ENCODE measurements around the gene CALD1.

Gene CALD1

DNA sequence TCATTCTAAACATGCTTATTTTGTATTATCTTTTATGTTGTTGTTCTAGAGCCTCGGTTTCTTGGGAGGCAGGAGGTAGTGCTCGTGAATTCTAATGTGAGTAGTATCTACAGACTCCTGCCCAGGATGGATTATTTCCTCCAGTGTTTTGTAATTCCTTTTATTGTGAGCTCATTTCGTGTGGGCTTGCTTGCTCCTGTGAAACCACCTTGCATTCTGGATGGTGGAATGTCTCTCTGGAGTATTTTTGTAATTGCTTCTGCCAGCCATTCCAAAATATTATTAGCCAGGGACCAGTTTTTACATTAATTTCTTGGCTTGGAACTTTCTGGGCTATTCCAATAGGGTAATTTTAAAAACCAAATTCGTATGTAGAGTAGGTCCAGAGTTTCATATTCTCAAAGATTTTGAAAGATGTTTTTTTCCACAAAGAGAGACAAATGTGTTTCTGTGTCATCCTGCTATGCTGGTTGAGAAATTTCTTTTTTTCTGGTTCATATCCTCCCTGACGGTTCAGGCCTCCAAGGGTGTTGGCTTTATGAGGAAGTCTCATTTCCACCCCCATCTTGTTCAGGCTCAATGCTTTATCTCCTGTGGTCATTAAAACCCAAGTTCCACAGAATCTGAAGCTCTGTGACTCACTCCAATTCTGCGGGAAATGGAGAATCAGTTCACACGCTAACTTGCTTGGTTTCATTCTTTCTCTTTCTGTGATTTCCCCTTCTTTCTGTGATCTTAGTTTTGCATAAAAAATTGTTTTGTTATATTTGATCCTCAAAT, 41.7 kb upstream of the CALD1 start:
- no peak overlapping the region for H3K4me3 ChIP-seq (ENCODE audit: control insufficient read depth, low read depth, low read length)
- peak; percentile 97 for DNase-seq (ENCODE audit: low read depth)
- TF ChIP-seq, protein P1, sequence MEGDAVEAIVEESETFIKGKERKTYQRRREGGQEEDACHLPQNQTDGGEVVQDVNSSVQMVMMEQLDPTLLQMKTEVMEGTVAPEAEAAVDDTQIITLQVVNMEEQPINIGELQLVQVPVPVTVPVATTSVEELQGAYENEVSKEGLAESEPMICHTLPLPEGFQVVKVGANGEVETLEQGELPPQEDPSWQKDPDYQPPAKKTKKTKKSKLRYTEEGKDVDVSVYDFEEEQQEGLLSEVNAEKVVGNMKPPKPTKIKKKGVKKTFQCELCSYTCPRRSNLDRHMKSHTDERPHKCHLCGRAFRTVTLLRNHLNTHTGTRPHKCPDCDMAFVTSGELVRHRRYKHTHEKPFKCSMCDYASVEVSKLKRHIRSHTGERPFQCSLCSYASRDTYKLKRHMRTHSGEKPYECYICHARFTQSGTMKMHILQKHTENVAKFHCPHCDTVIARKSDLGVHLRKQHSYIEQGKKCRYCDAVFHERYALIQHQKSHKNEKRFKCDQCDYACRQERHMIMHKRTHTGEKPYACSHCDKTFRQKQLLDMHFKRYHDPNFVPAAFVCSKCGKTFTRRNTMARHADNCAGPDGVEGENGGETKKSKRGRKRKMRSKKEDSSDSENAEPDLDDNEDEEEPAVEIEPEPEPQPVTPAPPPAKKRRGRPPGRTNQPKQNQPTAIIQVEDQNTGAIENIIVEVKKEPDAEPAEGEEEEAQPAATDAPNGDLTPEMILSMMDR (IDR thresholded peaks at IDR 0.05; ENCODE audit: control insufficient read depth, insufficient read depth, low read depth, low read length, missing control alignments), result no peak

DNA sequence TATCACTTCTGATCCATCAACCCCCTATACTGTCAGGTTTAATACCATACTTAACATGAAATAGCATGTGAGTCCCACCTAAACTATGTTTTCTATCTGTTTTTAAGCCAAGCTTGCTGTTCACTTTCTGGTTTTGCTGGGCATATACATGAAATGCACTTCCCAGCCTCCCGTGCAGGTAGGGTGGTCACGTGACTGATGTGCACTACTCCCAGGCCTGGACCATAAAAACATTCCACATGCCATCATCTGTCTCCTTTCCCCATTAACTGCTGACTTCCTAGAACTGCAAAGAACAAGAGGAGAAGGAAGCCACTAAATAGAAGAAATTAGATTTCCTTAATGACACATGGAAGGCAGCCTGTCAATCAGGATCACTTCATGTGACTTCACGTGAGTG, 40.1 kb upstream of the CALD1 start:
- DNase-seq (ENCODE audit: low read depth), result no peak

DNA sequence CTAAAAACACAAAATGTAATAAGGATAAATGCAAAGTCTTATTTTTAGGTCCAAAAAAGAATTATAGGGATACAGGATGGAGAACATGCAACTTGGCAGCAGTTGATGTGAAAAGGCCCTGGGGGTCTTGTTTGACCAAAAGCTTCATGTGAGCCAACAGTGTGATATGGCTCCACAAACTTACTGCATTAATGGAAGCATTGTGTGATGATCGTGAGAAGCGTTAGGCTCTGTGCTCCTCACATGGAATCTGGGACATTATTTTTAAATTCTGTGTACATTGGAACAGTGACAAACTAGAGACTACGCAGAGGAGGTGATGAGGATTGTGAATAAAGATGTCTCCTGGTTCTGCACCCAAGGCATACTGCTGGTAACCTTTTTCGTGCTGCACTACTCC, 39.1 kb upstream of the CALD1 start:
- TF ChIP-seq, protein P1 (IDR thresholded peaks at IDR 0.05; ENCODE audit: control insufficient read depth, insufficient read depth, low read depth, low read length, missing control alignments), result no peak

More for the DNA sequence above, 40.1 kb upstream of the CALD1 start:
- no peak overlapping the region for H3K4me3 ChIP-seq (ENCODE audit: control insufficient read depth, low read depth, low read length)
- TF ChIP-seq, protein P1 (IDR thresholded peaks at IDR 0.05; ENCODE audit: control insufficient read depth, insufficient read depth, low read depth, low read length, missing control alignments), result no peak

DNA sequence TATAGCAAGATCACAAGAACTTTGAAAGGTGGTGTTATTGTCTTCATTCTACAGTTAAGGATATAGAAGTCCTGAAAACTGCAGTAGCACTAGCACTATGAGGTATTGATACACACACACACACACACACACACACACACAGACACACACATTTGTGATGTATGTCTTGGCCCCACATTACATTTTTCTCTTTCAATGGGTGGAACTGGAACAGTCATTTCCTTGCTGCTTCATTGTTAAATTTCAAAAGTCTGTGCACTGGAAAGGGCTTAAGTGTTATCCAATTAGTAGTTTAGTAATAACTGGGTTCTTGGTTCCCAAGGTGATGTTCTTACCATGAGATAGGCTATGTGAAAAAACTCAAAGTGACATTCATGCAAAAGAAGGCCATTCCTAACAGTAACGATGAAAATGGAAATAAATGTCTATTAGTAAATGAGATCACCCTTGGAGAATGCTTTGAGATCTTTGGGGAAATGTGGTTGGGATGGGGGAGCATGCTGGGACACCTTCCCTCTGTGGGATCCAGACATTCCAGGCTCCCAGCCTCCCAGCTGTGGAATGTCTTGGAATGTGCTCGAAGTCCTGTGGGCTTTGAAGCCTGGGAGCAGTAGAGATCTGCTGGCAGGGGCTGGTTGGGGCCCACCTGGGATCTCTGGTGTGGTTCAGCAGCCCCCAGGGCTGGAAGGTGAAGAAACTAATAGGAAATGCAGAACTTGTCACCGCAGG, 37.4 kb upstream of the CALD1 start:
- no peak overlapping the region for H3K4me3 ChIP-seq (ENCODE audit: control insufficient read depth, low read depth, low read length)
- TF ChIP-seq, protein P1 (IDR thresholded peaks at IDR 0.05; ENCODE audit: control insufficient read depth, insufficient read depth, low read depth, low read length, missing control alignments), result no peak
- DNase-seq (ENCODE audit: low read depth), result peak; percentile 80

More for the DNA sequence above, 39.1 kb upstream of the CALD1 start:
- no peak overlapping the region for H3K4me3 ChIP-seq (ENCODE audit: control insufficient read depth, low read depth, low read length)
- no peak for DNase-seq (ENCODE audit: low read depth)

DNA sequence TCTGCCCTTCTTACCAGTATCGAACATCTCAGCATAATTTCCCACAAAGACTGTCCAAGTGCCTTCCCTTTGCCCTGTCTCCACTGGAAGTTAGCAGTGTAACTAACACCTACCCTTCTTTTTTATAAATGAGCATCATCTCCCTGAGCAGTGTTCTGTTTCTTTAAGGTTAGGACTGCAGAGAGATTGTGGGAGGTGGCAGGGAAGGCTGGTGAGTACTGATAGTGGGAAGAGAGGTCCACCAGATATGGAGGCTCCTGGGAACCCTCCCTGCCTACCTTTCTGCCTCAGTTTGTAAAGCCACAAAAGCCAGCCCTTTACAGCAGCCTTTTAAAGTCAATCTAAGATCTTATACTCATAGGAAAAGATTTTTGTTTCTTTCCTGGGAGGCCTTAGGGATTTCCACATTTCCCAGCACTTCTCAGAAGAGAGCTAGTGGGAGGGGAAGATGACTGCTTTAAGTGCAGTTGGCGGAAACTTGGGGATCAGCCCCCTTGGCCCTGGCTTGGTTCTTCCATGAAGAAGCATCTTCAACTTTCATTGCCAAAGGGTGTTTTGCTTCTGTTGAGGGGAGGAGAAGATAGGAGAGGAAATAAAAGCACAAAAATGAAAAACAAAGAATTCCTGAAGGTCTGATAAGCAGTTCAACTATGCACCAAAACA, 36.6 kb upstream of the CALD1 start:
- peak; percentile 90 for DNase-seq (ENCODE audit: low read depth)
- TF ChIP-seq, protein P1 (IDR thresholded peaks at IDR 0.05; ENCODE audit: control insufficient read depth, insufficient read depth, low read depth, low read length, missing control alignments), result no peak
- no peak overlapping the region for H3K4me3 ChIP-seq (ENCODE audit: control insufficient read depth, low read depth, low read length)

DNA sequence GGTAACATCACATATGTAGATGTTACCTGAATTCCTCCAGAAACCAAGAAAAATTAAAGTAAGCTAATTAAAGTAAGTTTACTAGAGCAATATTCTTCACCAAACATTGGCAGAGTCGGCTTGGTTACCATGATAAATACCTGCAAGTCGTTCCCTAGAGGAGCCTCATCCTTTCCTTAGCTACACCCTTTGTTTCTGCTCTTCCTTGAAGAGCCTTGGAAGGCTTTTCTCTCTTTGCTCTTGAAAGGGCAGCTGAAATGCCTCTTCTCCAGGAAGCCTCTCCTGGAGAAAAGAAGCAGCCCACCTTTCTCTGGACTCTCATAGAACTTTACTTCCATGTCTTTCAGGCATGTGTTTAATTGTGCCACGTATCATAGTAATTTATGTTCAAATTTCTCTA, 34.9 kb upstream of the CALD1 start:
- TF ChIP-seq, protein P1 (IDR thresholded peaks at IDR 0.05; ENCODE audit: control insufficient read depth, insufficient read depth, low read depth, low read length, missing control alignments), result no peak
- no peak for DNase-seq (ENCODE audit: low read depth)
- no peak overlapping the region for H3K4me3 ChIP-seq (ENCODE audit: control insufficient read depth, low read depth, low read length)
